22Rv1 (cell line): ENCODE measurements around the gene MRAS.

Experiments used
- ZFX ChIP-seq: fragments of 450-650 bp; IDR thresholded peaks from 2 replicates; pipeline ENCODE4 v1.6.1; 2017; ENCODE audit warnings: antibody characterized with exemption, borderline replicate concordance
- TF ChIP-seq, protein P1 (sequence below): fragments of 450-650 bp; IDR thresholded peaks from 2 replicates; pipeline ENCODE4 v1.5.1; 2017; ENCODE audit warnings: mild to moderate bottlenecking

- TF ChIP-seq, protein P1, sequence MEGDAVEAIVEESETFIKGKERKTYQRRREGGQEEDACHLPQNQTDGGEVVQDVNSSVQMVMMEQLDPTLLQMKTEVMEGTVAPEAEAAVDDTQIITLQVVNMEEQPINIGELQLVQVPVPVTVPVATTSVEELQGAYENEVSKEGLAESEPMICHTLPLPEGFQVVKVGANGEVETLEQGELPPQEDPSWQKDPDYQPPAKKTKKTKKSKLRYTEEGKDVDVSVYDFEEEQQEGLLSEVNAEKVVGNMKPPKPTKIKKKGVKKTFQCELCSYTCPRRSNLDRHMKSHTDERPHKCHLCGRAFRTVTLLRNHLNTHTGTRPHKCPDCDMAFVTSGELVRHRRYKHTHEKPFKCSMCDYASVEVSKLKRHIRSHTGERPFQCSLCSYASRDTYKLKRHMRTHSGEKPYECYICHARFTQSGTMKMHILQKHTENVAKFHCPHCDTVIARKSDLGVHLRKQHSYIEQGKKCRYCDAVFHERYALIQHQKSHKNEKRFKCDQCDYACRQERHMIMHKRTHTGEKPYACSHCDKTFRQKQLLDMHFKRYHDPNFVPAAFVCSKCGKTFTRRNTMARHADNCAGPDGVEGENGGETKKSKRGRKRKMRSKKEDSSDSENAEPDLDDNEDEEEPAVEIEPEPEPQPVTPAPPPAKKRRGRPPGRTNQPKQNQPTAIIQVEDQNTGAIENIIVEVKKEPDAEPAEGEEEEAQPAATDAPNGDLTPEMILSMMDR = no peak
- TF ChIP-seq ZFX = no peak
Measured at GRCh38 chr3:138300647-138301046, 47.7 kb upstream of the MRAS start.
